SK-N-SH (cell line): ENCODE measurements around the gene UBL4B. TPM values are rescaled to one million over a fixed set of nuclear protein-coding genes. Genes with fewer than 3 reads are reported as not detected.

ENCODE experiments used
- CTCF ChIA-PET: fragments of 300-600, 350-600 bp; formaldehyde crosslinking; extraction: SDS; loops from one replicate; lab custom pipeline; 2021; lab: Yijun Ruan, JAX
- POLR2A ChIA-PET: fragments of 350-600 bp; sonication (Branson Sonifier 250); formaldehyde crosslinking; extraction: SDS; loops from one replicate; lab custom pipeline; 2020; ENCODE audit warnings: antibody characterized with exemption, inconsistent platforms; lab: Yijun Ruan, JAX
- DNase-seq: peaks from one replicate; pipeline ENCODE4 v3.0.0; 2012
- H2AFZ ChIP-seq: fragments of 200-600 bp; sonication (generic); 2 replicates; pipeline ENCODE4 v1.8.1; 2016; ENCODE audit warnings: antibody characterized with exemption, mild to moderate bottlenecking, low read depth
- H3F3A ChIP-seq: fragments of 200-600 bp; sonication (generic); replicated peaks from 2 replicates; pipeline ENCODE3; 2016; ENCODE audit warnings: antibody characterized with exemption, mild to moderate bottlenecking; ENCODE audit not compliant: insufficient read depth
- H3K27ac ChIP-seq, 2 experiments: fragments of 200-500 bp in 1 of 2; fragments of 200-600 bp in 1 of 2; sonication (Bioruptor generic) in 1 of 2; sonication (generic), shearing (Covaris generic) in 1 of 2; 2 replicates each; pipeline versions ENCODE4 v1.5.1 to v1.6.1; 2014 to 2016; ENCODE audit warnings: low read depth in 2 of 2, inconsistent platforms in 1 of 2, low read length in 1 of 2, mild to moderate bottlenecking in 1 of 2, mixed read lengths in 1 of 2
- H3K27me3 ChIP-seq: fragments of 200-600 bp; sonication (generic), shearing (Covaris generic); 2 replicates; pipeline ENCODE4 v1.6.1; 2016; ENCODE audit warnings: mixed run types; ENCODE audit not compliant: insufficient read depth
- H3K36me3 ChIP-seq, 2 experiments: fragments of 200-500 bp in 1 of 2; fragments of 200-600 bp in 1 of 2; sonication (Bioruptor generic) in 1 of 2; sonication (generic) in 1 of 2; replicated peaks in 1 of 2; 2 replicates each; pipeline versions ENCODE3 to v1.5.1; 2014 to 2016; ENCODE audit warnings: low read length in 1 of 2, mild to moderate bottlenecking in 1 of 2; ENCODE audit not compliant: insufficient read depth in 2 of 2, control insufficient read depth in 1 of 2
- H3K4me1 ChIP-seq, 2 experiments: fragments of 200-500 bp in 1 of 2; fragments of 200-600 bp in 1 of 2; sonication (Bioruptor generic) in 1 of 2; sonication (generic), shearing (Covaris generic) in 1 of 2; 2 replicates each; pipeline versions ENCODE4 v1.5.1 to v1.6.1; 2014 to 2016; ENCODE audit warnings: low read depth in 1 of 2, low read length in 1 of 2, mixed run types in 1 of 2; ENCODE audit not compliant: insufficient read depth in 2 of 2, control insufficient read depth in 1 of 2
- H3K4me2 ChIP-seq: fragments of 200-600 bp; sonication (generic), shearing (Covaris generic); 2 replicates; pipeline ENCODE4 v1.6.1; 2017; ENCODE audit warnings: mixed run types
- H3K4me3 ChIP-seq, 2 experiments: fragments of 200-500 bp in 1 of 2; fragments of 200-600 bp in 1 of 2; sonication (Bioruptor generic) in 1 of 2; sonication (generic), shearing (Covaris generic) in 1 of 2; 2 replicates each; pipeline versions ENCODE4 v1.5.1 to v1.8.1; 2014 to 2016; ENCODE audit warnings: low read depth in 2 of 2, inconsistent platforms in 1 of 2, low read length in 1 of 2, mild to moderate bottlenecking in 1 of 2, mixed read lengths in 1 of 2, moderate library complexity in 1 of 2
- H3K79me2 ChIP-seq: fragments of 200-600 bp; sonication (generic); 2 replicates; pipeline ENCODE4 v1.8.1; 2017; ENCODE audit warnings: mild to moderate bottlenecking; ENCODE audit not compliant: insufficient read depth
- H3K9ac ChIP-seq: fragments of 200-600 bp; sonication (generic); 2 replicates; pipeline ENCODE4 v1.6.1; 2017; ENCODE audit warnings: mixed run types
- H3K9me2 ChIP-seq: fragments of 200-600 bp; sonication (generic); 2 replicates; pipeline ENCODE4 v1.6.1; 2017; ENCODE audit warnings: mixed run types
- H3K9me3 ChIP-seq: fragments of 200-600 bp; sonication (generic); 2 replicates; pipeline ENCODE4 v1.6.1; 2017; ENCODE audit warnings: mixed run types, mild to moderate bottlenecking, moderate library complexity
- H4K20me1 ChIP-seq: fragments of 200-600 bp; sonication (generic); 2 replicates; pipeline ENCODE4 v1.6.1; 2017; ENCODE audit warnings: mild to moderate bottlenecking, mixed run types; ENCODE audit not compliant: insufficient read depth
- ELF1 ChIP-seq: IDR thresholded peaks from 2 replicates; pipeline ENCODE4 v1.4.0; 2012
- FOXJ3 ChIP-seq: sonication (generic); formaldehyde crosslinking; IDR thresholded peaks from 2 replicates; pipeline ENCODE4 v1.5.1; 2020; ENCODE audit warnings: mild to moderate bottlenecking, missing genetic modification reagents
- GABPA ChIP-seq: IDR thresholded peaks from 2 replicates; pipeline ENCODE4 v1.4.0; 2012; ENCODE audit warnings: low read depth, mild to moderate bottlenecking
- MXI1 ChIP-seq: IDR thresholded peaks from 2 replicates; pipeline ENCODE4 v1.6.1; 2012; ENCODE audit warnings: mild to moderate bottlenecking, low read depth, low read length, improper control_type of control experiment
- RAD21 ChIP-seq: IDR thresholded peaks from 2 replicates; pipeline ENCODE4 v1.6.1; 2012; ENCODE audit warnings: mild to moderate bottlenecking, low read length
- RCOR1 ChIP-seq: fragments of 150-350 bp; IDR thresholded peaks from 2 replicates; pipeline ENCODE4 v1.6.1; 2017; ENCODE audit warnings: antibody characterized with exemption, low read length
- RFX5 ChIP-seq: IDR thresholded peaks from 2 replicates; pipeline ENCODE4 v1.6.1; 2012; ENCODE audit warnings: mild to moderate bottlenecking, improper control_type of control experiment, low read length
- RXRA ChIP-seq: IDR thresholded peaks from 2 replicates; pipeline ENCODE4 v1.4.0; 2012; ENCODE audit warnings: low read depth, mild to moderate bottlenecking, borderline replicate concordance
- SIN3A ChIP-seq: IDR thresholded peaks from 2 replicates; pipeline ENCODE4 v1.6.1; 2012; ENCODE audit warnings: low read depth, mild to moderate bottlenecking, low read length, moderate library complexity, borderline replicate concordance
- TAF1 ChIP-seq: IDR thresholded peaks from 2 replicates; pipeline ENCODE4 v1.6.1; 2012; ENCODE audit warnings: low read depth, mild to moderate bottlenecking, low read length, moderate library complexity, borderline replicate concordance
- TCF12 ChIP-seq: IDR thresholded peaks from 2 replicates; pipeline ENCODE4 v1.4.0; 2012
- polyA plus RNA-seq, 3 experiments: library from polyadenylated mRNA; depleted of rRNA; stranded (reverse); fragments of >200 nt; gene quantifications; 2 replicates each; pipeline ENCODE4 v1.2.3, GENCODE V29; 2012
- TF ChIP-seq, protein P1 (sequence below): fragments of 200-600 bp; sonication (generic); IDR thresholded peaks from 2 replicates; pipeline ENCODE4 v1.6.1; 2017; ENCODE audit warnings: antibody characterized with exemption, mild to moderate bottlenecking, moderate library complexity
- TF ChIP-seq, protein P2 (sequence below): fragments of 150-350 bp; IDR thresholded peaks from 2 replicates; pipeline ENCODE4 v1.6.1; 2017; ENCODE audit warnings: antibody characterized with exemption, low read length, low read depth, borderline replicate concordance
- TF ChIP-seq, protein P3 (sequence below): IDR thresholded peaks from 2 replicates; pipeline ENCODE4 v1.4.0; 2012; ENCODE audit warnings: low read depth
- TF ChIP-seq, protein P4 (sequence below): IDR thresholded peaks from 2 replicates; pipeline ENCODE4 v1.4.0; 2012; ENCODE audit warnings: low read depth, borderline replicate concordance

The UBL4B gene
- polyA plus RNA-seq, 1 of the 3 experiments (the other 2 are of a cell fraction) = not detected

DNA sequence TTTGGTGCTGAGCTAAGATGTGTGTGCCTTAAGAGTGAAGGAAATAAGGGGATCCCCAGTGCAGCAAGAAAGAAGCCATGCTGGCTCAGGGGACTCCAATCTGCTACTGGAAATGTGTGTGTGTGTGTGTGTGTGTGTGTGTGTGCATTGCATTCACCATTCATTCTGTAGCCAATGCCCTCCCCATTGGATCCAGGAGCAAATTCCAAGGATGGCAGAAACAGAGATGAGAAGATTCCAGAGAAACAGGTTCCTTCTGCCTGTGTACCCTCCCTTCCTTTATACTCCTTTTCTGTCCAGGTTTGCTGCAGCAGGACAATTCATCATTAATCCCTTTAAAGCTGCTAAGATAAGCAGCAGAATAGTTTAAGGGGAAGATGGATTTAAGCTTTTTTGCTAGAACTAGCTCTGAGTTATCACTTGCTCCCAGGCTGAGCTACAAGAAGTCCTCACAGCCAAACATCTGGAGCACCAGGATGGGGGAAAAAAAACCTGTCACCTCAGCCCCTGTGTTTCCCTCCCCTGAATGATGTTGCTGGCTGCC, 41.2 kb downstream of the UBL4B start:
- POLR2A ChIA-PET = interaction anchor here (0.8 kb wide), 1 partner anchor 35 kb away, joined by 3 read pairs; no protein-coding TSS in a partner anchor
- TF ChIP-seq RXRA (no peak), TAF1 (no peak), RCOR1 (no peak), MXI1 (no peak), GABPA (no peak), RAD21 (no peak), TCF12 (no peak), SIN3A (no peak), FOXJ3 (CRISPR knock-in tag) (no peak), ELF1 (no peak), RFX5 (no peak)
- TF ChIP-seq, protein P1, sequence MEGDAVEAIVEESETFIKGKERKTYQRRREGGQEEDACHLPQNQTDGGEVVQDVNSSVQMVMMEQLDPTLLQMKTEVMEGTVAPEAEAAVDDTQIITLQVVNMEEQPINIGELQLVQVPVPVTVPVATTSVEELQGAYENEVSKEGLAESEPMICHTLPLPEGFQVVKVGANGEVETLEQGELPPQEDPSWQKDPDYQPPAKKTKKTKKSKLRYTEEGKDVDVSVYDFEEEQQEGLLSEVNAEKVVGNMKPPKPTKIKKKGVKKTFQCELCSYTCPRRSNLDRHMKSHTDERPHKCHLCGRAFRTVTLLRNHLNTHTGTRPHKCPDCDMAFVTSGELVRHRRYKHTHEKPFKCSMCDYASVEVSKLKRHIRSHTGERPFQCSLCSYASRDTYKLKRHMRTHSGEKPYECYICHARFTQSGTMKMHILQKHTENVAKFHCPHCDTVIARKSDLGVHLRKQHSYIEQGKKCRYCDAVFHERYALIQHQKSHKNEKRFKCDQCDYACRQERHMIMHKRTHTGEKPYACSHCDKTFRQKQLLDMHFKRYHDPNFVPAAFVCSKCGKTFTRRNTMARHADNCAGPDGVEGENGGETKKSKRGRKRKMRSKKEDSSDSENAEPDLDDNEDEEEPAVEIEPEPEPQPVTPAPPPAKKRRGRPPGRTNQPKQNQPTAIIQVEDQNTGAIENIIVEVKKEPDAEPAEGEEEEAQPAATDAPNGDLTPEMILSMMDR = no peak
- TF ChIP-seq, protein P2, sequence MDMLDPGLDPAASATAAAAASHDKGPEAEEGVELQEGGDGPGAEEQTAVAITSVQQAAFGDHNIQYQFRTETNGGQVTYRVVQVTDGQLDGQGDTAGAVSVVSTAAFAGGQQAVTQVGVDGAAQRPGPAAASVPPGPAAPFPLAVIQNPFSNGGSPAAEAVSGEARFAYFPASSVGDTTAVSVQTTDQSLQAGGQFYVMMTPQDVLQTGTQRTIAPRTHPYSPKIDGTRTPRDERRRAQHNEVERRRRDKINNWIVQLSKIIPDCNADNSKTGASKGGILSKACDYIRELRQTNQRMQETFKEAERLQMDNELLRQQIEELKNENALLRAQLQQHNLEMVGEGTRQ = no peak
- TF ChIP-seq, protein P3, sequence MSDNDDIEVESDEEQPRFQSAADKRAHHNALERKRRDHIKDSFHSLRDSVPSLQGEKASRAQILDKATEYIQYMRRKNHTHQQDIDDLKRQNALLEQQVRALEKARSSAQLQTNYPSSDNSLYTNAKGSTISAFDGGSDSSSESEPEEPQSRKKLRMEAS = no peak
- TF ChIP-seq, protein P4, sequence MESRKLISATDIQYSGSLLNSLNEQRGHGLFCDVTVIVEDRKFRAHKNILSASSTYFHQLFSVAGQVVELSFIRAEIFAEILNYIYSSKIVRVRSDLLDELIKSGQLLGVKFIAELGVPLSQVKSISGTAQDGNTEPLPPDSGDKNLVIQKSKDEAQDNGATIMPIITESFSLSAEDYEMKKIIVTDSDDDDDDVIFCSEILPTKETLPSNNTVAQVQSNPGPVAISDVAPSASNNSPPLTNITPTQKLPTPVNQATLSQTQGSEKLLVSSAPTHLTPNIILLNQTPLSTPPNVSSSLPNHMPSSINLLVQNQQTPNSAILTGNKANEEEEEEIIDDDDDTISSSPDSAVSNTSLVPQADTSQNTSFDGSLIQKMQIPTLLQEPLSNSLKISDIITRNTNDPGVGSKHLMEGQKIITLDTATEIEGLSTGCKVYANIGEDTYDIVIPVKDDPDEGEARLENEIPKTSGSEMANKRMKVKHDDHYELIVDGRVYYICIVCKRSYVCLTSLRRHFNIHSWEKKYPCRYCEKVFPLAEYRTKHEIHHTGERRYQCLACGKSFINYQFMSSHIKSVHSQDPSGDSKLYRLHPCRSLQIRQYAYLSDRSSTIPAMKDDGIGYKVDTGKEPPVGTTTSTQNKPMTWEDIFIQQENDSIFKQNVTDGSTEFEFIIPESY = no peak
- Histone ChIP-seq H2AFZ (no peak overlapping the region), H3K9ac (no peak overlapping the region), H3K36me3 (no peaks in the 10 kb centered on the region), H4K20me1 (no peaks in the 10 kb centered on the region), H3K4me1 (peaks cover 0 to 9% of the 10 kb centered on the region in 2 experiments; a peak in 1 of 4 replicates), H3K9me2 (no peaks in the 10 kb centered on the region), H3F3A (peaks cover 5% of the 10 kb centered on the region), H3K4me3 (no peak overlapping the region), H3K4me2 (no peak overlapping the region), H3K27ac (no peak overlapping the region), H3K27me3 (no peaks in the 10 kb centered on the region; the same call in 1 of the 2 replicates), H3K9me3 (no peaks in the 10 kb centered on the region), H3K79me2 (no peaks in the 10 kb centered on the region)
- CTCF ChIA-PET = interaction anchor here (1.2 to 7.3 kb wide), 3 partner anchors 11 to 46 kb away, joined by 4 to 76 read pairs (median 6); no protein-coding TSS in a partner anchor
- DNase-seq = no peak
